ENCODE data around the gene ASB3.

ASB3 gene

DNA sequence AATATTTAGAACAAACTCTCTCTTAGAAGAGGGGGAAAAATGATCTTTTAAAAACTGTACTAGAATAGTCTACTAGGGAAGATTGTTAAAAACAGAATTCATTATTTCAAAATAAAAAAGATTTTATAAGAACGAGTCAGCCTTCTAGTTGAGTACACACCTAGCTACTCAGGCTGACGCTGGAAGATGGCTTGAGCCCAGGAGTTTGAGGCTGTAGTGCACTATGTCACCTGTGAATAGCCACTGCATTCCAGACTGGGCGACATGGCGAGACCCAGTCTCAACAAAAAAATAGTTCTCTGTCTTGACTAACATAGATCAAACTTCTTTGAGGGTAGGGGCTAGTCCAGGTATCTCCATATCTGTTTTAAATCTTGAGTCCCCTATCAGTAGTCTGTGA, 34.0 kb upstream of the ASB3 start:
- Histone ChIP-seq H3K4me3 (ENCODE audit: insufficient read depth, low read depth, low read length) (no peak overlapping the region), H3K27me3 (ENCODE audit: control insufficient read depth, insufficient read depth, low read length, poor library complexity, severe bottlenecking) (no peaks in the 10 kb centered on the region), H3K36me3 (ENCODE audit: control insufficient read depth, insufficient read depth, low read length) (no peaks in the 10 kb centered on the region), H3K9me3 (ENCODE audit: control insufficient read depth, low read length) (no peaks in the 10 kb centered on the region), H3K4me1 (ENCODE audit: control insufficient read depth, insufficient read depth, low read length) (no peaks in the 10 kb centered on the region), H3K27ac (ENCODE audit: insufficient read depth, low read depth, low read length, poor library complexity, severe bottlenecking) (no peak overlapping the region)
- WGBS, 2 experiments, result 92 to 98% methylated on average over 4 of the region's 4 CpGs

DNA sequence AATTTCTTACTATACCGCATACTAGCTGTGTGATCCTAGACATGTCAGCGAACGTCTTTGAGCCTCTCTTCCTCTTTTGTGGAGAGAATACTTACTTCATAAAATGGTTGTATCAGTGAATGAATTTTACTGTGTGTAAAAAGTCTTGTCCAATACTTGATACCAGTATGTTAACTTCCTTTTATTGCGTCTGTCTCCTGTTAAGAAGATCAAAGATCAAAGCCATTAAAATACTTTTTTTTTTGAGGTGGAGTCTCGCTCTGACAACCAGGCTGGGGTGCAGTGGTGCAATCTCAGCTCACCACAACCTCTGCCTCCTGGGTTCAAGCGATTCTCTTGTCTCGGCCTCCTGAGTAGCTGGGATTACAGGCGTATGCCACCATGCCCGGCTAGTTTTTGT, 33.3 kb upstream of the ASB3 start:
- 86 to 94% methylated on average over 9 of the region's 9 CpGs for WGBS, 2 experiments

DNA sequence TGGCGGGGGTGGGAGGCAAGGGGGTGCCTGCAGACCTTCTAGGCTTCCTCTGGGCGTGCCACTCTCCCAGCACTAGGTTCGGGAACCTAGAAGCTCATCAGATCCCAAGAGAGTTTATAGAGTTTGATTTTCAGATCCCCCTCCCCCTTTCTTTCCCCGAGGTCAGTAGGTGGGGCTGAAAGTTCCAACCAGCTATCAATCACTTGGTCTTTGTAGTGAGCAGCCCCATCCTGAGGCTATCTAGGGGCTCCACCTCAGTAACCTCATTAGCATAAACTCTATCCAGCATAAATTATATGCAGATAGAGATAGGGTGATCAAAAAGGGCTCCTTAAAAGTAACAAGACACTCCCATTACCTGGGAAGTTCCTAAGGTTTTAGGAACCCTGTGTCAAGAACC, 32.9 kb upstream of the ASB3 start:
- Histone ChIP-seq H3K36me3 (ENCODE audit: control insufficient read depth, insufficient read depth, low read length) (no peaks in the 10 kb centered on the region), H3K27me3 (ENCODE audit: control insufficient read depth, insufficient read depth, low read length, poor library complexity, severe bottlenecking) (no peaks in the 10 kb centered on the region), H3K4me3 (ENCODE audit: insufficient read depth, low read depth, low read length) (no peak overlapping the region), H3K4me1 (ENCODE audit: control insufficient read depth, insufficient read depth, low read length) (no peaks in the 10 kb centered on the region), H3K27ac (ENCODE audit: insufficient read depth, low read depth, low read length, poor library complexity, severe bottlenecking) (no peak overlapping the region), H3K9me3 (ENCODE audit: control insufficient read depth, low read length) (no peaks in the 10 kb centered on the region)
- 88 to 89% methylated on average over 3 to 4 of the region's 4 CpGs for WGBS, 2 experiments

More for the DNA sequence above, 33.3 kb upstream of the ASB3 start:
- Histone ChIP-seq H3K4me3 (ENCODE audit: insufficient read depth, low read depth, low read length) (no peak overlapping the region), H3K36me3 (ENCODE audit: control insufficient read depth, insufficient read depth, low read length) (no peaks in the 10 kb centered on the region), H3K27ac (ENCODE audit: insufficient read depth, low read depth, low read length, poor library complexity, severe bottlenecking) (no peak overlapping the region), H3K9me3 (ENCODE audit: control insufficient read depth, low read length) (no peaks in the 10 kb centered on the region), H3K27me3 (ENCODE audit: control insufficient read depth, insufficient read depth, low read length, poor library complexity, severe bottlenecking) (no peaks in the 10 kb centered on the region), H3K4me1 (ENCODE audit: control insufficient read depth, insufficient read depth, low read length) (no peaks in the 10 kb centered on the region)

- Histone ChIP-seq H3K4me1 (ENCODE audit: control insufficient read depth, insufficient read depth, low read length) (no peaks in the 10 kb centered on the region), H3K36me3 (ENCODE audit: control insufficient read depth, insufficient read depth, low read length) (no peaks in the 10 kb centered on the region), H3K27me3 (ENCODE audit: control insufficient read depth, insufficient read depth, low read length, poor library complexity, severe bottlenecking) (no peaks in the 10 kb centered on the region), H3K9me3 (ENCODE audit: control insufficient read depth, low read length) (no peaks in the 10 kb centered on the region), H3K27ac (ENCODE audit: insufficient read depth, low read depth, low read length, poor library complexity, severe bottlenecking) (no peak overlapping the region), H3K4me3 (ENCODE audit: insufficient read depth, low read depth, low read length) (no peak overlapping the region)
- 94 to 96% methylated on average over 3 of the region's 3 CpGs for WGBS, 2 experiments
Measured at GRCh38 chr2:53818854-53819435, 32.2 kb upstream of the ASB3 start.

DNA sequence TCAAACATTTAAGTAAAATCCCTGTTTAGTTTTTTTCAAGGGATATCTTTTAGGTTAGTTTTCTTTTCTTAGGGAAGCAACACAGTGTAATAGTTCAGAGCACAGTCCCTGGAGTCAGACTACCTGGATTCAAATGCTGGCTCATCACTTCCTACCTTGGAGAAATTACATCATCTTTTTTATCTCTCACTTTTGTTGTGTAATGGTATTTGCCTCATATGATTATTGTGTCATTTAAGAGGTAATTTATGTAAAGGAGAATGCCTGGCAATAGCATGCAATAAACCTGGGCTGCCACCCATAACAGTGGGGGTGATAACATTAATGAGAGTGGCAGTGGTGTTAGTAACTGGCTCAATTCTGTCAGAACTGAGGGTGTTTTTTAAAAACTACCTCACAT, 26.4 kb upstream of the ASB3 start:
- H3K4me3 ChIP-seq (ENCODE audit: insufficient read depth, low read depth, low read length), result no peak overlapping the region
- H3K27ac ChIP-seq (ENCODE audit: insufficient read depth, low read depth, low read length, poor library complexity, severe bottlenecking), result no peak overlapping the region
- H3K4me1 ChIP-seq (ENCODE audit: control insufficient read depth, insufficient read depth, low read length), result no peaks in the 10 kb centered on the region
- no peaks in the 10 kb centered on the region for H3K27me3 ChIP-seq (ENCODE audit: control insufficient read depth, insufficient read depth, low read length, poor library complexity, severe bottlenecking)
- no peaks in the 10 kb centered on the region for H3K9me3 ChIP-seq (ENCODE audit: control insufficient read depth, low read length)
- peaks cover 4% of the 10 kb centered on the region for H3K36me3 ChIP-seq (ENCODE audit: control insufficient read depth, insufficient read depth, low read length)

DNA sequence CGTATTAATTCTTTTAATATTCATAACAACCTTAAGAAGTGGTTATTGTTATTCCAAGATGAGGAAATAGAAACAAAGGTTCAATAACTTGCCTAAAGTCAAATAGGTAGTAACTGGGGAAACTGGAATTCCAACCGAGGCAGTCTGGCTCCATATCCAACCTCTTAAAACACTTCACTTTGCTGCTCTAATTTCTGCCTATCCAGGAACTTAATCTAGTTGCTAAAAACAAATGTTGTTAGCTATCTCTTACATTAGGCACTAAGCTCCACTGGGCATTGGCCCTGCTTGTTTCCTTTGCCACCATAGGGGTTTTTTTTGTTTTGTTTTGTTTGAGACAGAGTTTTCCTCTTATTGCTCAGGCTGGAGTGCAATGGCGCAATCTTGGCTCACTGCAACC, 24.8 kb upstream of the ASB3 start:
- 93 to 100% methylated on average over 2 of the region's 3 CpGs for WGBS, 2 experiments

DNA sequence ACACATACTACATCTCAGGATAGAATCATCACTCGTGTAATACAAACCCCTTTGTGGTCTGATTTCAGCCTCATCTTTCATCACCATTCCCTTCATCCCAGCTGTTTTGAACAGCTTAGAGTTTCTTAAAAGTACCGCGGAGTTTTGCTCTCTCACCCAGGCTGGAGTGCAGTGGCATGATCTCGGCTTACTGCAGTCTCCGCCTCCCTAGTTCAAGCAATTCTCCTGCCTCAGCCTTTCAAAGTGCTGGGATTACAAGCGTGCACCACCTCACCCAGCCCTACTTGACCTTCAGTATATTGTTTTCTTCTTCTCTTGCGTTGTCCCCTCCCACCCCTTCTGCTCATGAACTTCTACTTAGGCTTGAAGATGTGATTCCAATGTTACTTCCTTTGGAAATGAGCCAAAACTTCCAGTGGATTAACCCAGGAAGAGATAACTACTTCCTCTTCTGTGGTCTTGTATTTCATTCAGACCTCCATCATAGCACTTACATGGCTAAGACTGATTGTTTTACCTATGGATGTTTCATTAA, 15.9 kb upstream of the ASB3 start:
- no peak overlapping the region for H3K4me3 ChIP-seq (ENCODE audit: insufficient read depth, low read depth, low read length)
- H3K36me3 ChIP-seq (ENCODE audit: control insufficient read depth, insufficient read depth, low read length), result peaks cover 9% of the 10 kb centered on the region
- no peak overlapping the region for H3K27ac ChIP-seq (ENCODE audit: insufficient read depth, low read depth, low read length, poor library complexity, severe bottlenecking)
- H3K27me3 ChIP-seq (ENCODE audit: control insufficient read depth, insufficient read depth, low read length, poor library complexity, severe bottlenecking), result no peaks in the 10 kb centered on the region
- H3K4me1 ChIP-seq (ENCODE audit: control insufficient read depth, insufficient read depth, low read length), result no peaks in the 10 kb centered on the region
- WGBS, 2 experiments, result 88 to 91% methylated on average over 7 of the region's 7 CpGs
- no peaks in the 10 kb centered on the region for H3K9me3 ChIP-seq (ENCODE audit: control insufficient read depth, low read length)

More for the DNA sequence above, 24.8 kb upstream of the ASB3 start:
- no peak overlapping the region for H3K4me3 ChIP-seq (ENCODE audit: insufficient read depth, low read depth, low read length)
- H3K27ac ChIP-seq (ENCODE audit: insufficient read depth, low read depth, low read length, poor library complexity, severe bottlenecking), result no peak overlapping the region
- no peaks in the 10 kb centered on the region for H3K9me3 ChIP-seq (ENCODE audit: control insufficient read depth, low read length)
- H3K27me3 ChIP-seq (ENCODE audit: control insufficient read depth, insufficient read depth, low read length, poor library complexity, severe bottlenecking), result no peaks in the 10 kb centered on the region
- peaks cover 6% of the 10 kb centered on the region for H3K36me3 ChIP-seq (ENCODE audit: control insufficient read depth, insufficient read depth, low read length)
- no peaks in the 10 kb centered on the region for H3K4me1 ChIP-seq (ENCODE audit: control insufficient read depth, insufficient read depth, low read length)

- Histone ChIP-seq H3K4me1 (ENCODE audit: control insufficient read depth, insufficient read depth, low read length) (no peaks in the 10 kb centered on the region), H3K27ac (ENCODE audit: insufficient read depth, low read depth, low read length, poor library complexity, severe bottlenecking) (no peak overlapping the region), H3K4me3 (ENCODE audit: insufficient read depth, low read depth, low read length) (no peak overlapping the region), H3K9me3 (ENCODE audit: control insufficient read depth, low read length) (no peaks in the 10 kb centered on the region), H3K27me3 (ENCODE audit: control insufficient read depth, insufficient read depth, low read length, poor library complexity, severe bottlenecking) (no peaks in the 10 kb centered on the region), H3K36me3 (ENCODE audit: control insufficient read depth, insufficient read depth, low read length) (peaks cover 9% of the 10 kb centered on the region)
Measured at GRCh38 chr2:53801547-53801946, 14.8 kb upstream of the ASB3 start.

DNA sequence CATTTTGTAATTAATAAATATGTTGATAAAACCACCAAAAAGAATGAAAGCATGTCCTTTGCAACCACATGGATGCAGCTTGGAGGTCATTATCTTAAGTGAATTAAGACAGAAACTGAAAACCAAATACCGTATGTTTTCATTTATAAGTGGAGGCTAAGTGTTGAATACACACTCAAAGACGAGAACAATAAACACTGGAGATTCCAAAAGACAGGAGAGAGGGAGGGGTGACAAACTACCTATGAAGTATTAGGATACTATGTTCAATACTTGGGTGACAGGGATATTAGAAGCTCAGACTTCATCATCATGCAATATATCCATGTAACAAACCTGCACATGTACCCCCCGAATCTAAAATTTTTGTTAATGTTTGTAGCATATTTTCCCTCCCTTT, 7.1 kb upstream of the ASB3 start:
- Histone ChIP-seq H3K4me3 (ENCODE audit: insufficient read depth, low read depth, low read length) (no peak overlapping the region), H3K4me1 (ENCODE audit: control insufficient read depth, insufficient read depth, low read length) (no peaks in the 10 kb centered on the region)
- 100% methylated on average over 2 of the region's 3 CpGs for WGBS, 2 experiments

DNA sequence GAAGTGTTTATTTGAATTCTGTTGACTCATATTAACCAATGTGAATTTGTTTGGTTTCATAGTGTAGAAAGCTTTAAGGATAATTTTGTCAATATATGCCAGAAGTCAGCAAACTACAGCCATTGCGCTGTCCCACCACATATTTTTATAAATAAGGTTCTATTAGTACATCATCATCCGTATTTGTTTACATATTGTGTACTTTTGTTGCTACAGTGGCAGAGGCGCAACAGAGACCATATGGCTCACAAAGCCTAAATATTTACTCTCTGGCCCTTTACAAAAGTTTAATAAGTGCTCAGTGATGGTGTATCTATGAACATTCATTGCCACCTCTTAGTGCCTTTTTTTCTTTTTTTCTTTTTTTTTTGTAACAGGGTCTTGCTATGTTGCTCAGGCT, 6.5 kb upstream of the ASB3 start:
- 94% methylated on average over 2 of the region's 3 CpGs; no CpG with 5 or more reads in 1 of the 2 experiments for WGBS, 2 experiments
- peaks cover 3% of the 10 kb centered on the region for H3K36me3 ChIP-seq (ENCODE audit: control insufficient read depth, insufficient read depth, low read length)

More for the DNA sequence above, 7.1 kb upstream of the ASB3 start:
- Histone ChIP-seq H3K27ac (ENCODE audit: insufficient read depth, low read depth, low read length, poor library complexity, severe bottlenecking) (no peak overlapping the region), H3K27me3 (ENCODE audit: control insufficient read depth, insufficient read depth, low read length, poor library complexity, severe bottlenecking) (no peaks in the 10 kb centered on the region), H3K9me3 (ENCODE audit: control insufficient read depth, low read length) (no peaks in the 10 kb centered on the region), H3K36me3 (ENCODE audit: control insufficient read depth, insufficient read depth, low read length) (peaks cover 3% of the 10 kb centered on the region)

More for the DNA sequence above, 6.5 kb upstream of the ASB3 start:
- no peaks in the 10 kb centered on the region for H3K9me3 ChIP-seq (ENCODE audit: control insufficient read depth, low read length)
- H3K4me3 ChIP-seq (ENCODE audit: insufficient read depth, low read depth, low read length), result no peak overlapping the region
- peaks cover 3% of the 10 kb centered on the region for H3K4me1 ChIP-seq (ENCODE audit: control insufficient read depth, insufficient read depth, low read length)
- no peaks in the 10 kb centered on the region for H3K27me3 ChIP-seq (ENCODE audit: control insufficient read depth, insufficient read depth, low read length, poor library complexity, severe bottlenecking)
- H3K27ac ChIP-seq (ENCODE audit: insufficient read depth, low read depth, low read length, poor library complexity, severe bottlenecking), result no peak overlapping the region

Data from ectodermal cell (in vitro differentiated cells).